Motor neuron (in vitro differentiated cells): ENCODE measurements around the gene GRM1. TPM values are rescaled to one million over a fixed set of nuclear protein-coding genes. Genes with fewer than 3 reads are reported as not detected.

Source experiments
- ATAC-seq, 8 experiments: fragments of 200-7000 bp; cut with Tn5 transposase; replicated peaks in 6 of 8; 2 replicates each; pipeline ENCODE4 v1.8.0; 2021; ENCODE audit warnings: mild to moderate bottlenecking in 8 of 8, moderate library complexity in 8 of 8
- H3K27ac ChIP-seq, 2 donors: fragments of 250-450 bp; sonication (Bioruptor Pico); 2 replicates each; pipeline ENCODE4 v1.9.0; 2021; ENCODE audit warnings: antibody characterized with exemption in 2 of 2, mild to moderate bottlenecking in 2 of 2, moderate library complexity in 1 of 2
- H3K4me1 ChIP-seq, 2 donors: fragments of 250-450 bp; sonication (Bioruptor Pico); replicated peaks in 1 of 2; 2 replicates each; pipeline ENCODE4 v1.6.1; 2021; ENCODE audit warnings: antibody characterized with exemption in 2 of 2, mild to moderate bottlenecking in 2 of 2, moderate library complexity in 1 of 2
- H3K4me3 ChIP-seq, 5 donors: fragments of 250-450 bp; sonication (Bioruptor Pico); 2 replicates each; pipeline ENCODE4 v1.9.0; 2021; ENCODE audit warnings: antibody characterized with exemption in 5 of 5, mild to moderate bottlenecking in 5 of 5, moderate library complexity in 4 of 5
- WGBS, 10 experiments: fragments of 450-650 bp; shearing (Covaris generic); methylation state at CpG; one replicate each; pipeline ENCODE4 v1.0.0; 2022; 5-methylcytosine and 5-hydroxymethylcytosine counted together
- in situ Hi-C, 9 experiments: fragments of 400-800 bp; cut with MboI; loops; one replicate each; pipeline ENCODE4 v1.15.0; 2021; ENCODE audit warnings: low sequenced_read_pairs in 9 of 9, low pct_unique_long_range_greater_than_20kb in 2 of 9; ENCODE audit not compliant: unreplicated experiment in 9 of 9
- total RNA-seq, 8 experiments: library from RNA; unstranded; fragments of 300-600 nt; gene quantifications; 2 replicates each; pipeline versions ENCODE4 v1.2.3 to v1.2.4, GENCODE V29; 2022

GRM1 gene
- total RNA-seq, 8 experiments from 2014 or later = 0.18 to 1.00 (median 0.45) TPM

GRCh38 chr6:146169872-146170271 lies 141.0 kb downstream of the GRM1 start:
- in situ Hi-C loops = no loop called here
- ATAC-seq = no peak
- Histone ChIP-seq H3K27ac (no peak overlapping the region), H3K4me1 (no peaks in the 10 kb centered on the region), H3K4me3 (no peak overlapping the region)
- 15 to 100% (median 77%) methylated on average over 1 of the region's 1 CpG; no CpG with 5 or more reads in 1 of the 10 experiments for WGBS, 10 experiments

DNA sequence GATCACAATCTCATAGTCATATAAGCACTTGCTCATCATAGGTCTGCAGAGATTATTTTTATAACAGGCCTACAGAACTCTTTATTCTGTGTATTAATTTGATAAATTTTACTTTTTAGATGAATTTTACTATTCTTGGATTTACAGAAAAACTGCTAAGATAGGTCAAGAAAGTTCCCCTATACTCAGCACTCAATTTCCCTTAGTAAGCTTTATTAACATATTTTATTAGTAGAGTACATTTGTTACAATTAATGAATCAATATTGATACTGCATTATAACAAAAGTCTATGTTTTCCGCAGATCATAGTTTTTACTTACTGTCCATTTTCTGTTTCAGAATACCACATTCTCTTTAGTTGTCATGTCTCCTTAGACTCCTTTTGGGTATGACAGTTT lies 148.9 kb downstream of the GRM1 start:
- Histone ChIP-seq H3K4me1 (no peaks in the 10 kb centered on the region), H3K4me3 (no peak overlapping the region), H3K27ac (no peak overlapping the region)
- in situ Hi-C loops = no loop called here
- WGBS, 10 experiments = 33 to 100% (median 92%) methylated on average over 1 of the region's 1 CpG; no CpG with 5 or more reads in 1 of the 10 experiments
- ATAC-seq = no peak

DNA sequence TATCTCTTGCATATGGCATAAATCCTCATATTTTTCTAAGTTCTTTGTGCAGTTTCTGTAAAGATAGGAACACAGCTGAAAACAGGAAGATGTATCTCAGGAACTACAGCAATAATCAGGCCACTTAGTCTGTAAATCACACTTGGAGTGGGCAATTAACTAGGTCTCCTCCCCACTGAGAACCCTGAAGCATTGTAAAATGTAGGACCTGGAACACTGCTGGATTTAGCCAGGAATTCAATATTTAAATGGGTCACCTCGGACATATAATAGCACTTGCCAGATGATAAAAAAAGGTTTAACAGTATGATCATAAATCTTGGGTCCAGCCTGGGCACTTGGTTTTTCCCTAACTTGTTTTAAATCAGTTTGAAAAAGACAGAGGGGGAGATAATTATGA lies 155.0 kb downstream of the GRM1 start:
- in situ Hi-C loops = no loop called here
- ATAC-seq = no peak
- 0 to 83% (median 50%) methylated on average over 1 of the region's 1 CpG; no CpG with 5 or more reads in 3 of the 10 experiments for WGBS, 10 experiments

GRCh38 chr6:146184701-146185100 lies 155.8 kb downstream of the GRM1 start:
- in situ Hi-C loops = no loop called here
- Histone ChIP-seq H3K4me3 (no peak overlapping the region), H3K27ac (no peak overlapping the region), H3K4me1 (no peaks in the 10 kb centered on the region)
- WGBS, 10 experiments = 60 to 100% (median 89%) methylated on average over 1 of the region's 1 CpG; no CpG with 5 or more reads in 2 of the 10 experiments
- ATAC-seq = no peak

More for the DNA sequence above, 155.0 kb downstream of the GRM1 start:
- Histone ChIP-seq H3K4me3 (no peak overlapping the region), H3K4me1 (no peaks in the 10 kb centered on the region), H3K27ac (no peak overlapping the region)

GRCh38 chr6:146189131-146189530 lies 160.3 kb downstream of the GRM1 start:
- in situ Hi-C loops = no loop called here
- H3K4me3 ChIP-seq = no peak overlapping the region
- WGBS, 10 experiments = 0 to 100% (median 80%) methylated on average over 1 to 3 of the region's 3 CpGs; no CpG with 5 or more reads in 1 of the 10 experiments
- H3K27ac ChIP-seq = no peak overlapping the region
- ATAC-seq = no peak
- H3K4me1 ChIP-seq = no peaks in the 10 kb centered on the region

DNA sequence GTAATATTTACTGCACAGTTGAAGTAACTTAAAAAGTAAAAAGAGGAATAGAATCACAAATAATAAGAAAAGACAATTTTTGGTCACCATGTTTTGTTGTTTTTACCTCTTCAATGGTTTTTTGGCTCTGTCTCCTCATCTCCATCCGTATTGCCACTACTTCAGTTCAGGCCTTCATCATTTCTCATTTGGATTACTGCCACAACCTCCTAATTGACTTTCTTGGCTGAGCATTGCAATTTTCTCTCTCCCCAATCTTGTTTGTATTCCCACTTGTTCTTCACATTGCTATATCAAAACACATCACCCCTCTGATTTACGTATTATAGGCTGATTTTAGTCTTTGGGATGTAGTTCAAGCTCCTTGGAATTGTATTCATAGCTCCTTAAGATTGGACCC lies 161.7 kb downstream of the GRM1 start:
- ATAC-seq = no peak
- Histone ChIP-seq H3K4me3 (no peak overlapping the region), H3K4me1 (no peaks in the 10 kb centered on the region), H3K27ac (no peak overlapping the region)
- in situ Hi-C loops = no loop called here
- WGBS, 10 experiments = 30 to 100% (median 70%) methylated on average over 1 to 2 of the region's 2 CpGs

DNA sequence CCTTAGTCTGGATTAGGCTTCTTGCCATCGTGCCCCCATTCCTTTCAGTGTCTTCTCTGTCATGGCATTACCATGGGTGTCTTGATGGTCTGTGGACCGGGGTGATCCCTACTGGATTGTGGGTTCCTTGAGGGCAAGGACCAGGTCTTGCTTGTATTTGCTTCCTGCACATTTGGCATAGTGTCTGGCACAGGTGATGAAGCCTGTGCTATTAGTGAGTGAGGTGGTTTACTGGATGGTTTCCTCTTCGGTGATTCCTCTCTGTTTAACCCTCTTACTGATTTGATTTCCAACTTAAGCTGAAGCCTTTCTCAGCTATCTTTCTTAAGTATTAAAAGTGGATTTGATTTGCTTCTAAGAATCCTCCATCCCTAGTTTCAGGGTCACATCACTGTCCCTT lies 162.3 kb downstream of the GRM1 start:
- in situ Hi-C loops = no loop called here
- 0 to 100% (median 70%) methylated on average over 1 to 3 of the region's 3 CpGs for WGBS, 10 experiments
- no peaks in the 10 kb centered on the region for H3K4me1 ChIP-seq
- H3K27ac ChIP-seq = no peak overlapping the region
- no peak for ATAC-seq
- H3K4me3 ChIP-seq = no peak overlapping the region

GRCh38 chr6:146191612-146192011 lies 162.8 kb downstream of the GRM1 start:
- no peaks in the 10 kb centered on the region for H3K4me1 ChIP-seq
- WGBS, 10 experiments = 13 to 59% (median 40%) methylated on average over 1 to 2 of the region's 2 CpGs
- no peak for ATAC-seq
- no peak overlapping the region for H3K4me3 ChIP-seq
- in situ Hi-C loops = no loop called here
- no peak overlapping the region for H3K27ac ChIP-seq

DNA sequence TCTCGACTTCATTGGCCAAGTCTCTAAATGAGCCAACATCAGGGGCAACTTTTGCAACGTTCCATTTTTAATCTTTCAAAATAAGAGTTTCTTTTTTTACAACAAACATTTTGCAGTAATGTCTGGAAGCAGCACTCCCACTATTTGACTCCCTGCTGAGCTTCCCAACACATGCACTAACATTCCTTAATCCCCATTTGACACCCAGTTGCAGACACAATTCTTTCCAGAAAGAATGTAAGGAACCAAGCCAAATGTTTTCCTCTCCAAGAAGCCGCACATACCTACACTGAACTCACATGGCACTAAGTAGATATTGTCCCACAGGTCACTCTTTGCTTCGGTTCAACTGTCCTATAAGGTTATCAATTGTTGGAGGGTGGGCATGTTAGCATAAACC lies 165.6 kb downstream of the GRM1 start:
- Histone ChIP-seq H3K27ac (no peak overlapping the region), H3K4me3 (no peak overlapping the region), H3K4me1 (no peaks in the 10 kb centered on the region)
- in situ Hi-C loops = no loop called here
- no peak for ATAC-seq
- 0 to 94% (median 87%) methylated on average over 2 to 4 of the region's 4 CpGs for WGBS, 10 experiments

GRCh38 chr6:146200176-146200575 lies 171.3 kb downstream of the GRM1 start:
- in situ Hi-C loops = no loop called here

GRCh38 chr6:146202570-146202969 lies 173.7 kb downstream of the GRM1 start:
- 0 to 92% (median 71%) methylated on average over 1 to 9 of the region's 9 CpGs for WGBS, 10 experiments
- no peak for ATAC-seq
- no peak overlapping the region for H3K4me3 ChIP-seq
- H3K27ac ChIP-seq = no peak overlapping the region
- in situ Hi-C loops = no loop called here
- peaks cover 7 to 11% of the 10 kb centered on the region in 2 donors for H3K4me1 ChIP-seq

More at GRCh38 chr6:146200176-146200575, 171.3 kb downstream of the GRM1 start:
- Histone ChIP-seq H3K4me3 (no peak overlapping the region), H3K4me1 (peaks cover 7 to 11% of the 10 kb centered on the region in 2 donors), H3K27ac (no peak overlapping the region)
- peak in 6 of 8 experiments; percentile 19 to 93 (median 82) for ATAC-seq
- WGBS, 10 experiments = 0 to 60% (median 14%) methylated on average over 1 to 2 of the region's 2 CpGs; no CpG with 5 or more reads in 1 of the 10 experiments

- no peak overlapping the region for H3K27ac ChIP-seq
- H3K4me3 ChIP-seq = no peak overlapping the region
- in situ Hi-C loops = no loop called here
- H3K4me1 ChIP-seq = no peaks in the 10 kb centered on the region
- no peak for ATAC-seq
- WGBS, 10 experiments = 0 to 100% (median 71%) methylated on average over 1 to 3 of the region's 3 CpGs; no CpG with 5 or more reads in 1 of the 10 experiments
Observed at GRCh38 chr6:146209942-146210341, 181.1 kb downstream of the GRM1 start.

DNA sequence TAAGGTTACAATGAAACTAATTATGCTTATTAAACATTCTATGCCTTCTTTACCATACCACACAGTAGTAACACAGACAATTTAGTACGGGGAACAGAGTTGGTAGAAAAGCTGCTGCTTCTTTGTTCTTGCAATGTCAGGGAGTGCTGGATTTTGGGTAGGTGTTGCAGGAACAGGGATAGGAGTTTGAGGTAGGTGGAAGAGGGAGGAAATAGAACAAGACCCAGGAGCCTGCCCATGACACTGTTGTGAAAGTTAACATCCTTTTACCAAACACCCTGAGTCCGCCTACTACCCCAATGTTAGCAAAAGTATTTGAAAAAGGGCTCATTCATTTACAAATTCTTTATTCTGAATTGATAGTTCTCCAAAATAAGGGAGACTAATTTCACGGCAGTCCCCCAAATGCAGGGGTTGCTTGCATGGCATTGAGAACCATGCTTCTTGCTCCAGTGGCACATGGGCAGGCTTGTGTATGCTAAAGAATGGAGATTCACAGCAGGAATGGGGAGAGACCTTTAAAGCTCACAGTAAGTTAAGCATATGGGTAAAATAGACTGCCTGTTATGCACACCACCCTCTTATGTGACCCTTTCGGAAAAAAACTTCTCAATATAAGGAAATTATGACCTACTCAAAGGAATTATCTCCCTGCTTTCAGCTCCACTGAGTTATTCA lies 181.7 kb downstream of the GRM1 start:
- no peaks in the 10 kb centered on the region for H3K4me1 ChIP-seq
- in situ Hi-C loops = no loop called here
- H3K4me3 ChIP-seq = no peak overlapping the region
- peak in 2 of 8 experiments; percentile 36 to 79 for ATAC-seq
- WGBS, 10 experiments = 25 to 100% (median 74%) methylated on average over 2 to 4 of the region's 4 CpGs; no CpG with 5 or more reads in 1 of the 10 experiments
- H3K27ac ChIP-seq = no peak overlapping the region

- WGBS, 10 experiments = 17 to 100% (median 90%) methylated on average over 2 of the region's 2 CpGs; no CpG with 5 or more reads in 5 of the 10 experiments
- no peak overlapping the region for H3K27ac ChIP-seq
- ATAC-seq = peak in 2 of 8 experiments; percentile 40 to 45
- H3K4me1 ChIP-seq = no peaks in the 10 kb centered on the region
- in situ Hi-C loops = no loop called here
- H3K4me3 ChIP-seq = no peak overlapping the region
Observed at GRCh38 chr6:146211646-146212045, 182.8 kb downstream of the GRM1 start.
